CD4-positive, alpha-beta T cell treated with Interleukin-15 for 1 hour (primary cell): ENCODE results near the gene FAM118B.
"Not testable (repeated sequence)": the region's sequence is repeated elsewhere in the genome, so short reads cannot be mapped to it uniquely, and the experiment has no call there.

Experiments
- DNase-seq: peaks from one replicate; pipeline ENCODE4 v3.0.0-alpha.2; 2020

FAM118B gene

GRCh38 chr11:126277780-126278179 lies 66.2 kb downstream of the FAM118B start:
- DNase-seq: no peak

GRCh38 chr11:126279191-126279590 lies 67.6 kb downstream of the FAM118B start:
- no peak for DNase-seq

- DNase-seq: peak; percentile 48
These were observed 69.0 kb downstream of the FAM118B start for GRCh38 chr11:126280595-126280994.

GRCh38 chr11:126281245-126281644 lies 69.7 kb downstream of the FAM118B start:
- no peak for DNase-seq

GRCh38 chr11:126281666-126282175 lies 70.1 kb downstream of the FAM118B start:
- DNase-seq: no peak

- DNase-seq: no peak
These were observed 70.8 kb downstream of the FAM118B start for GRCh38 chr11:126282361-126282735.

- DNase-seq: peak; percentile 51
These were observed 71.4 kb downstream of the FAM118B start, which contains the start of gene TIRAP for GRCh38 chr11:126282736-126283591. Gene TIRAP (plus strand): TSS chr11:126283093. CDS start chr11:126290895, 7,802 bp downstream.

GRCh38 chr11:126284829-126285228 lies 73.2 kb downstream of the FAM118B start:
- peak; percentile 72 for DNase-seq

- no peak for DNase-seq
These were observed 76.7 kb downstream of the FAM118B start for GRCh38 chr11:126288237-126288636.

- no peak for DNase-seq
These were observed 79.3 kb downstream of the FAM118B start for GRCh38 chr11:126290887-126291286.

GRCh38 chr11:126293726-126294125 lies 82.1 kb downstream of the FAM118B start:
- DNase-seq: no peak

GRCh38 chr11:126297004-126297403 lies 85.4 kb downstream of the FAM118B start:
- DNase-seq: no peak

- peak; percentile 87 for DNase-seq
These were observed 92.3 kb downstream of the FAM118B start, which contains the start of gene DCPS for GRCh38 chr11:126303623-126304456. Gene DCPS (plus strand): TSS chr11:126304060. CDS start chr11:126304081, 21 bp downstream.

- no peak for DNase-seq
These were observed 93.0 kb downstream of the FAM118B start for GRCh38 chr11:126304457-126305075.

- DNase-seq: no peak
These were observed 94.1 kb downstream of the FAM118B start for GRCh38 chr11:126305699-126306098.

- DNase-seq: no peak
These were observed 96.1 kb downstream of the FAM118B start for GRCh38 chr11:126307706-126308105.

GRCh38 chr11:126308271-126308671 lies 96.7 kb downstream of the FAM118B start:
- no peak for DNase-seq

- DNase-seq: not testable (repeated sequence)
These were observed 97.2 kb downstream of the FAM118B start for GRCh38 chr11:126308771-126309170.

- peak; percentile 62 for DNase-seq
These were observed 98.8 kb downstream of the FAM118B start for GRCh38 chr11:126310200-126310991.

GRCh38 chr11:126310992-126311310 lies 99.4 kb downstream of the FAM118B start:
- DNase-seq: no peak

- no peak for DNase-seq
These were observed 100.1 kb downstream of the FAM118B start for GRCh38 chr11:126311401-126312291.
